WERI-Rb-1 (cell line): ENCODE data around the gene ZNF763.

Source experiments
- DNase-seq: peaks from one replicate; pipeline ENCODE4 v3.0.0-alpha.2; 2020
- H3K27ac ChIP-seq: fragments of 250-450 bp; sonication (Bioruptor Pico); 2 replicates; pipeline ENCODE4 v1.5.1; 2020; ENCODE audit warnings: mild to moderate bottlenecking, moderate library complexity
- H3K27me3 ChIP-seq: fragments of 250-450 bp; sonication (Bioruptor Pico); 2 replicates; pipeline ENCODE4 v1.5.1; 2021; ENCODE audit warnings: mild to moderate bottlenecking, low read depth, moderate library complexity; ENCODE audit not compliant: insufficient read depth, severe bottlenecking
- H3K36me3 ChIP-seq: fragments of 250-450 bp; sonication (Bioruptor Pico); 2 replicates; pipeline ENCODE4 v1.5.1; 2020; ENCODE audit warnings: mild to moderate bottlenecking, moderate library complexity
- H3K4me3 ChIP-seq: 2 replicates; pipeline ENCODE4 v1.5.1; 2011; ENCODE audit warnings: low read depth, mild to moderate bottlenecking, control low read depth, low read length
- H3K9me3 ChIP-seq: fragments of 250-450 bp; sonication (Bioruptor Pico); 2 replicates; pipeline ENCODE4 v1.5.1; 2021; ENCODE audit warnings: mild to moderate bottlenecking, moderate library complexity; ENCODE audit not compliant: severe bottlenecking
- CTCF ChIP-seq: IDR thresholded peaks from 2 replicates; pipeline ENCODE4 v1.5.1; 2011; ENCODE audit warnings: low read depth, mild to moderate bottlenecking, control low read depth, inconsistent platforms, low read length

The ZNF763 gene

GRCh38 chr19:11979527-11979926 is 14.7 kb downstream of the ZNF763 start:
- no peak for TF ChIP-seq CTCF
- DNase-seq = no peak
- peaks cover 8% of the 10 kb centered on the region for H3K36me3 ChIP-seq
- H3K27me3 ChIP-seq = no peaks in the 10 kb centered on the region
- no peak overlapping the region for H3K27ac ChIP-seq
- peaks cover 31% of the 10 kb centered on the region for H3K9me3 ChIP-seq
- no peak overlapping the region for H3K4me3 ChIP-seq

- TF ChIP-seq CTCF = no peak
- peaks cover 32% of the 10 kb centered on the region for H3K9me3 ChIP-seq
- H3K27ac ChIP-seq = no peak overlapping the region
- H3K27me3 ChIP-seq = no peaks in the 10 kb centered on the region
- no peak overlapping the region for H3K4me3 ChIP-seq
- H3K36me3 ChIP-seq = peaks cover 8% of the 10 kb centered on the region
- no peak for DNase-seq
Measured at GRCh38 chr19:11982526-11982925, 17.7 kb downstream of the ZNF763 start.

DNA sequence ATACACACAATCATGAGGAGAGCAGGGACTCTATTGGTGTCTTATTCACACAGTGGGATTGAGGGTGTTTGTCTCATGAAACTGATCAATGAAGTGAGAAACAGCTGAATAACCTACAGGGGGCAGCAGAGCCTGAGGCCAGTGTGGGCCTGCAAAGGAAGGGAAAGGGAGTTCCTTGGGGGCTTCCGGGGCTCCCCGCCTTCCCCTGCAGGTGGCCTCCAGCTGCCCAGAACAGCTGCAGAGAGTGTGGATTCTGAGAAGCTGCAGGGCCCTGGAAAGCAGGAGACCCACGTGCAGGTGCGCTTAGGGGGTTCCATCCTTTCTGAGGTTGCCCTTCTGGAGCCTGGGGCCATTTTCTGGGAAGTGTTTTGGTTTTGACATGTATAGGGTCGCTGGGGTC is 20.1 kb downstream of the ZNF763 start:
- Histone ChIP-seq H3K27me3 (no peaks in the 10 kb centered on the region), H3K4me3 (no peak overlapping the region), H3K36me3 (no peaks in the 10 kb centered on the region; the same call in none of the 2 replicates), H3K27ac (no peak overlapping the region), H3K9me3 (peaks cover 14% of the 10 kb centered on the region)
- TF ChIP-seq CTCF = peak; percentile 74
- peak; percentile 52 for DNase-seq

GRCh38 chr19:11986754-11987153 is 21.9 kb downstream of the ZNF763 start:
- no peaks in the 10 kb centered on the region; the same call in none of the 2 replicates for H3K36me3 ChIP-seq
- H3K27ac ChIP-seq = no peak overlapping the region
- DNase-seq = no peak
- TF ChIP-seq CTCF = no peak
- no peak overlapping the region for H3K4me3 ChIP-seq
- H3K27me3 ChIP-seq = no peaks in the 10 kb centered on the region
- peaks cover 4% of the 10 kb centered on the region for H3K9me3 ChIP-seq

GRCh38 chr19:11987405-11988281 is 22.8 kb downstream of the ZNF763 start:
- Histone ChIP-seq H3K4me3 (peak overlapping the region; percentile 74), H3K27ac (peak overlapping the region; percentile 72), H3K27me3 (no peaks in the 10 kb centered on the region), H3K9me3 (peaks cover 4% of the 10 kb centered on the region), H3K36me3 (no peaks in the 10 kb centered on the region; the same call in none of the 2 replicates)
- DNase-seq = peak; percentile 98
- no peak for TF ChIP-seq CTCF
